GM19438 (cell line): Measurements from ENCODE around the gene SNX25.
"Not testable (repeated sequence)": the region's sequence is repeated elsewhere in the genome, so short reads cannot be mapped to it uniquely, and the experiment has no call there.

Experiments used
- ATAC-seq: cut with Tn5 transposase; IDR thresholded peaks from one replicate; pipeline ENCODE4 v1.9.1; 2021; ENCODE audit warnings: low read depth; ENCODE audit not compliant: unreplicated experiment

The SNX25 gene

DNA sequence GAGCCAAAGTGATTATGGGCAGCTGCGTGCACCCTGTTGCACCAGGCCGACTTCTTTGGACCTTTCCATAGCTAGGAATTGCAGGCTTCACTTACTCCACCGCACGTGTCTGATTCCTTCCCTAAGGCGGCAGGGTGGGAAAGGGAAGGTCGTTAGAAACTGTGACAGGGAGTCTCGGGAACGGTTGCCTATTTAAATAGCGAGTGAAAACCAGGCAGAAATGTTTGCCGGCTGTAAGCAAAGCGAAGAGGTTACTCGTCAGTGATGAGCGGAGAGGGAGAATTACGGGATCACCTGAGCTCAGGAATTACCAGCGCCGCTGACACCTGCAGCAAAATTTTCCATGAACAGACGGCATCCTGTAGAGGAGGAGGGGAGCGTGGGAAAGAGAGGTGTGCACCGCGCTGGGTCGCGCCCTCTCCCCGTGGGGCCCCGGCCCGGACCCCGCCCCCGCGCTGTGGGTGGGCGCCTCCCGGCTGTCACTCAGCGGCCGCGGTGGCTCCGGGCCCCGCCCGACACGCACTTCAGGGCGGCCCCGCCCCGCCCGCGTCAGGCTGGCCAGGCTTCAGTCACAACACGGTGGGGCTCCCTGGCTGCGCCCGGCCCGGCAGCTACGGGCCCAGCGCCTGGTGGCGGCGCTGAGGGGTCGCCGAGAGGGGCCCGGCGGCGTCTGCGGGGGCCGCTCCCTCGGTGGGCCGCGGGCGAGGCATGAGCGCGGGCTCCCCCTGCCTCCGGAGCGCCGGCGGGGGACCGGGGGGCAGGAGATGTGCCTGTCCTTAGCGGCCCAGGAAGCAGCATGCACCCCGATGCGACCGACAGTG, at the start of gene SNX25:
SNX25 (plus strand) TSS at position 568 of the 821 bp plus-strand sequence; CDS start at position 797, 229 bp downstream.
- ATAC-seq: peak; percentile 67

DNA sequence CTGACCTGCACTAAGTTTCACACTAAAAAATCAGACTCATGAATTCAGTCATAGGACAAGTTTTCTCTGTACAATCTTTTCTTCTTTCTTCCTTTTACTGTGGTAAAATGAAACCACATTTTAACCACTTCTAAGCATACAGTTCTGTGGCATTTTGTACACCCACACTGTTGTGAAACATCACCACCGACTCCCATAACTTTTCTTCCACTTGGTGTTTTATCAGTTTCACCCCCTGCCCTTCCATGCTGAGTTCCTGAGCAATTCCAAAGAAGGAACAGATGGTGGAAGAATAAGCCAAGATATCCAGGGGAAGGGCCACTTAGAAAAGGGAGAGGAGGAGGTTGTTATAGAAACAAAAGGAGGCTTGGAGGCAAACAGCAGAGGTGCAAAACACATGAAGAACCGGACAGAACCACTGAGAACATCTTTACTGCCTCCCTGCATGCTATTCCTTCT, 43.8 kb upstream of the SNX25 start:
- ATAC-seq: peak; percentile 92

GRCh38 chr4:185167234-185167633, 42.2 kb upstream of the SNX25 start:
- no peak for ATAC-seq

GRCh38 chr4:185171373-185172071, 37.9 kb upstream of the SNX25 start:
- ATAC-seq: peak; percentile 84

DNA sequence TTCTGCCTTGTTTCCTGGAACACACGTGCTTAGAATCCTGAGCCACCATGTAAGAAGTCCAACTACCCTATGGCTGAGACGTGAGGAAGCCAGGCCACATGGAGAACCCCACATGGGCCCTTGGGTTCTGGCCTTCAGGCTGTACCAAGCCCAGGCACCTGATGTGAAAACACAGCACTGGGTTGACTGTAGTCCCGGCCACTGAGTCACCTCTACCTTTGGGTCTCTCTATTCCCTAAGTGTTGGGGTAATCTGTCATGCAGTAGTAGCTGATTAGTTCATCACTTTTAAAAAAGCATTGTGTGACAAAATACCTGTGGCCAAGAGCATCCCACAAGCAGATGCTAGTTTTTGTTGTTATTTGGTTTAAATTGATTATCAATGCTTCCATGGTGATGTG, 29.9 kb upstream of the SNX25 start:
- ATAC-seq: no peak

- ATAC-seq: no peak
These were observed 27.2 kb upstream of the SNX25 start for GRCh38 chr4:185182239-185182638.

GRCh38 chr4:185183622-185184281, 25.6 kb upstream of the SNX25 start:
- no peak for ATAC-seq

DNA sequence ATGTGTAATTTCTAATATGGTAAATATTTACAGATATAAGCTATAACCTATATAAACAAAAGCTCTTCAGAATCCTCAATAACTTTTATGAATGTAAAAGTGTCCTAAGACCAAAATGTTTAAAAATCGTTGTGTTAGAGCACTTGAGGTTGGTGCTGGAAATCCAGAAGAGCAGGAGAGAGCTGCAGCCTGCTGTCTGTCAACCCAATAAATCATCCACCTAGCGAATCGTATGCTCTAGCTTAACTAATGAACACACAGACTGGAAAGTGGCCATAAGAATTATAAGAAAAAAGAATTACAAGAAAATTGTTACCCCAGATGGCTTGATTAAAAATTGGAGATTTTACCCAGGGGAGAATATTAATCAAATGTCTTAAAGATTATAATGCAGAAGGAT, 22.6 kb upstream of the SNX25 start:
- no peak for ATAC-seq

- no peak for ATAC-seq
These were observed 19.6 kb upstream of the SNX25 start for GRCh38 chr4:185189606-185190305.

GRCh38 chr4:185190306-185190856, 19.0 kb upstream of the SNX25 start:
- ATAC-seq: no peak

GRCh38 chr4:185192059-185192458, 17.3 kb upstream of the SNX25 start:
- ATAC-seq: peak; percentile 97

GRCh38 chr4:185194924-185195888, 14.2 kb upstream of the SNX25 start:
- no peak for ATAC-seq

DNA sequence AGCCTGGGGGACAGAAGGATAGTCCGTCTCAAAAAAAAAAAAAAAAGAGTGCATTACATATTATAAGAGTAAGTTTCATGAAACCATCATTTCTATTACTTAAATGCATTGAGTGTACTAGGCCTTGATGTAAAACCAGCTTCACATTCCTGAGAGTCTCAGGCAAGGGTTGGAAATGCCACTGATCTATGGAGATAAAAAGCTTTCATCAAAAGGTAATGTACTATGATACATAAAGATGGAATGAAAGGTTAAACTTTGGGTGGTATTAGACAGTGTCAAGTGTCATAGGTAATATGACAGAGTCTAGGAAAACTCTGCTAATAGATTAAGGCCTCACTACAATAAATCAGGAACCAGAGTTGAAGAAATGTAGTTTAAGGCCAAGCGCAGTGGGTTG, 13.0 kb upstream of the SNX25 start:
- no peak for ATAC-seq

DNA sequence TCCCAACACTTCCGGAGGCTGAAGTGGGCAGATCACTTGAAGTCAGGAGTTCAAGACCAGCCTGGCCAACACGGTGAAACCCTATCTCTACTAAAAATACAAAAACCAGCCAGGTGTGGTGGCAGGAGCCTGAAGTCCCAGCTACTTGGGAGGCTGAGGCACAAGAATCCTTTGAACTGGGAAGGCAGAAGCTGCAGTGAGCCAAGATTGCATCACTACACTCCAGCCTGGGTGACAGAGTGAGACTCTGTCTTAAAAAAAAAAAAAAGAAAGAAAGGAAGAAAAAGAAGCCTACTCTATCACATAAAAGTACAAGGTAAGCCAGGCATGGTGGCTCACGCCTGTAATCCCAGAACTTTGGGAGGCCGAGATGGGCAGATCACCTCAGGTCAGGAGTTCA, 11.2 kb upstream of the SNX25 start:
- not testable (repeated sequence) for ATAC-seq

DNA sequence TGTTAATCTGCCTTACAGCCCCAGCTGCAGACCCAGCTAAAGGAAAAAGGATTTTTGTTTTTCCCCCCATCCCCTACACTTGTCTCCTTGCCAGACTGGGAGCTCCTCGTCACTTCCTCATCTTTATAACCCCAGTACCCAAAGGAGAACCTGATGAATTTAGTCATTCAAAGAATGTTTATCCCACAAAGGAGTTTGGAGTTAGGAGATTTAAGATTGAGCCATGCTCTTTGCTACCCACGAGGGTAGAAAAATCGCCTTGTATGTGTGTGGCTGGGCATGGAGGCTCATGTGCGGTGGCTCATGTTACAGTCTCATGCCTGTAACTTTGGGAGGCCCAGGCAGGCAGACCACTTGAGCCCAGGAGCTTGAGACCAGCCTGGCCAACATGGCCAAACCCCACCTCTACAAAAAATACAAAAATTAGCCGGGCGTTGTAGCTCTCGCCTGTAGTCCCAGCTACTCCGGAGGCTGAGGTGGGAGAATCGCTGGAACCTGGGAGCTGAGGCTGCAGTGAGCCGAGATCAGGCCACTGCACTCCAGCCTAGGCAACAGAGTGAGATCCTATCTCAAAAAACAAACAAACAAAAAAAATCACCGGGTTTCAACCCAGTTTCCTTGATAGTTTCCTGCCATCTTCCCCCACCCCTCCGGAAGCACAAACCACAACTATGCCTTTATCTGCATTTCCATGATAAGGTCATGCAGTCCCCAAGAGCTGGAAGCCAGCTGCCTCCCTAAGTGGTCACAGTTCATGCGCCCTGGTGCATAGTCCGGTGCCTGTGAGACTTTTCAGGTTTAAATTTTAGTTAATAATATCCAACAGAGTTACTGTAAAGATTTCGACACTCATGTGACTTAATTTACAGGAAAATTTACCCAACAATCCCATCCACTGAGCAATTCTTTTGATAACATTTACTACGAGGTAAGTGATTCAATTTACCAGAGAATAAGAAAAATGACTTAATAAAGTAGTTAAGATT, 7.1 kb upstream of the SNX25 start:
- peak; percentile 30 for ATAC-seq

GRCh38 chr4:185202984-185203485, 6.4 kb upstream of the SNX25 start:
- ATAC-seq: no peak

GRCh38 chr4:185203486-185204237, 5.7 kb upstream of the SNX25 start, which contains the start of gene CFAP97:
TSS of gene CFAP97 (minus strand) at chr4:185204000. CDS start at chr4:185191196, 12,804 bp downstream.
- peak; percentile 50 for ATAC-seq
